Brain microvascular endothelial cell (primary cell): ENCODE measurements around the gene CRACR2A.

Source experiments
- DNase-seq: peaks from one replicate; pipeline ENCODE4 v3.0.0-alpha.2; 2020
- H3K27ac ChIP-seq: fragments of 250-450 bp; sonication (Bioruptor Pico); 2 replicates; pipeline ENCODE4 v1.5.1; 2020; ENCODE audit warnings: mild to moderate bottlenecking, moderate library complexity
- H3K27me3 ChIP-seq: fragments of 250-450 bp; sonication (Bioruptor Pico); replicated peaks from 2 replicates; pipeline ENCODE4 v1.5.1; 2020; ENCODE audit warnings: mild to moderate bottlenecking
- H3K36me3 ChIP-seq: fragments of 250-450 bp; sonication (Bioruptor Pico); replicated peaks from 2 replicates; pipeline ENCODE4 v1.5.1; 2020; ENCODE audit warnings: mild to moderate bottlenecking
- H3K4me3 ChIP-seq: 2 replicates; pipeline ENCODE4 v1.5.1; 2011; ENCODE audit warnings: low read depth, mild to moderate bottlenecking, control low read depth, low read length, moderate library complexity
- in situ Hi-C: cut with HindIII; loops from 2 replicates; pipeline ENCODE4 v1.10.0; 2017; ENCODE audit warnings: low sequenced_read_pairs, low pct_ligation_motif_present
- TF ChIP-seq, protein P1 (sequence below): IDR thresholded peaks from 2 replicates; pipeline ENCODE4 v1.5.1; 2011; ENCODE audit warnings: low read depth, mild to moderate bottlenecking, moderate library complexity, low read length, control low read depth, inconsistent platforms; ENCODE audit errors: missing control alignments

Gene CRACR2A

GRCh38 chr12:3622822-3623690 lies 129.9 kb downstream of the CRACR2A start:
- no peak overlapping the region for H3K27ac ChIP-seq
- DNase-seq = no peak
- TF ChIP-seq, protein P1, sequence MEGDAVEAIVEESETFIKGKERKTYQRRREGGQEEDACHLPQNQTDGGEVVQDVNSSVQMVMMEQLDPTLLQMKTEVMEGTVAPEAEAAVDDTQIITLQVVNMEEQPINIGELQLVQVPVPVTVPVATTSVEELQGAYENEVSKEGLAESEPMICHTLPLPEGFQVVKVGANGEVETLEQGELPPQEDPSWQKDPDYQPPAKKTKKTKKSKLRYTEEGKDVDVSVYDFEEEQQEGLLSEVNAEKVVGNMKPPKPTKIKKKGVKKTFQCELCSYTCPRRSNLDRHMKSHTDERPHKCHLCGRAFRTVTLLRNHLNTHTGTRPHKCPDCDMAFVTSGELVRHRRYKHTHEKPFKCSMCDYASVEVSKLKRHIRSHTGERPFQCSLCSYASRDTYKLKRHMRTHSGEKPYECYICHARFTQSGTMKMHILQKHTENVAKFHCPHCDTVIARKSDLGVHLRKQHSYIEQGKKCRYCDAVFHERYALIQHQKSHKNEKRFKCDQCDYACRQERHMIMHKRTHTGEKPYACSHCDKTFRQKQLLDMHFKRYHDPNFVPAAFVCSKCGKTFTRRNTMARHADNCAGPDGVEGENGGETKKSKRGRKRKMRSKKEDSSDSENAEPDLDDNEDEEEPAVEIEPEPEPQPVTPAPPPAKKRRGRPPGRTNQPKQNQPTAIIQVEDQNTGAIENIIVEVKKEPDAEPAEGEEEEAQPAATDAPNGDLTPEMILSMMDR = no peak
- no peaks in the 10 kb centered on the region for H3K36me3 ChIP-seq
- no peak overlapping the region for H3K4me3 ChIP-seq
- no peaks in the 10 kb centered on the region for H3K27me3 ChIP-seq
- in situ Hi-C loops = no loop called here

DNA sequence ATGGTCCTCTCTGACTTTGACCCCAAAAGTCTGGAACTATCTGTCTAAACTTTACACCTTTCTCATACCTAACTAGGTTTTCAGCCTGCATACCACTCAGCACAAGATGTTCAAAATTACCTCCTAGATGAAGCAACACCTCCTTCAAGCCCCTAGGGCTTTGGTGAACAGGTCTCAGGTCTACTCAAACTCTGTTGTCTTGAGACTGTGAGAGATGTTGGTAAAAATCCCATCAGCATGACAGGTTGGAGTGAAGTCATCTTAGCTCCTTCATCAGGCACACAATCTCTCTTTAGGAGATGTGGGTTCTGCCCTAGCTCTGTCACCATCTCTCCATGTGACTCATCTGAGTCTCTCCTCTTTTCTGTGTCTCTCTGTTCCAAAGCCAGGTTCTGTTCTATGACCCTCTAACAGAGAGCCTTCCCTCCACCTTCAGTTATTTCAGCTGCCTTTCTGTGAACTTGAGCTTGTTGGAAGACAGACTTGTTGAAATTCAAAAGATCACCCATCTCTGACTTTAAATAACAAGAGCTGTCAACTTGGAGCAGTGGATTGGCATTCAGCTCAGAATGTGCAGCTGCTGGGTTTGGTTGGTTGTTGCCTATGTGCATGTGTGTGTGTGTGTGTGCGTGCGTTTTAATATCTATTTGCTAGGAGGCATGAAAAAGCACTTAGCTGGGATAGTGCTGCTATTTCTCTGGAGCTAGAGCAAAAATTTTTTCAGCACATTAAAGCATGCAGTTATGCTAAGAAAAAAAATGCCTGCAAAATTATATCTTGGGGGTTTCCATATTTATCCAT lies 130.7 kb downstream of the CRACR2A start:
- in situ Hi-C loops = no loop called here
- no peaks in the 10 kb centered on the region for H3K36me3 ChIP-seq
- H3K27me3 ChIP-seq = no peaks in the 10 kb centered on the region
- TF ChIP-seq, protein P1 = no peak
- no peak for DNase-seq
- H3K27ac ChIP-seq = no peak overlapping the region
- no peak overlapping the region for H3K4me3 ChIP-seq

DNA sequence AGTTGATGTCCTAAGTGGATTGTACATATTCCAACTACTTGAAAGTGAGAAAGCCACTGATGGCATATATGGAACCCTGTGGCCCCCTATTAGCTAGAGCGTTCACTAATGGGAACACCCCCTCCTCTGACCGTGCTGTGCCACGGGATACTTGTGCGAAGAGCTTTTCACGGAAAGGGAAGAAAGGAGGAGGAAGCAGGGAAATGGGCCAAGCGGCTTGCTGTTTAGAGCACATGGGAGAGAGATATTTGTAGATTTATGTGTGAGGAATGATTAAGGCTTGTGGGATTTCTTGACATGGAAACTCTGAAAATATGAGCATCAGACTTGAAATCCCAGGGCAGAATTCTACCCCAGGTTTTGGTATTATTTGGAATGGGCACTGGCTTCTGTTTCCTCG lies 132.1 kb downstream of the CRACR2A start:
- no peaks in the 10 kb centered on the region for H3K36me3 ChIP-seq
- no peak overlapping the region for H3K27ac ChIP-seq
- H3K27me3 ChIP-seq = no peaks in the 10 kb centered on the region
- H3K4me3 ChIP-seq = no peak overlapping the region
- TF ChIP-seq, protein P1 = no peak
- in situ Hi-C loops = no loop called here
- no peak for DNase-seq

- no peak overlapping the region for H3K4me3 ChIP-seq
- H3K27me3 ChIP-seq = no peaks in the 10 kb centered on the region
- H3K27ac ChIP-seq = no peak overlapping the region
- H3K36me3 ChIP-seq = no peaks in the 10 kb centered on the region
- TF ChIP-seq, protein P1 = no peak
- in situ Hi-C loops = no loop called here
- no peak for DNase-seq
Measured at GRCh38 chr12:3617565-3617964, 135.3 kb downstream of the CRACR2A start.

- Histone ChIP-seq H3K27me3 (no peaks in the 10 kb centered on the region), H3K27ac (no peak overlapping the region), H3K36me3 (no peaks in the 10 kb centered on the region), H3K4me3 (no peak overlapping the region)
- DNase-seq = no peak
- TF ChIP-seq, protein P1 = no peak
- in situ Hi-C loops = no loop called here
Measured at GRCh38 chr12:3615862-3616261, 137.0 kb downstream of the CRACR2A start.
